Activated CD4-positive, alpha-beta T cell treated with anti-CD3 and anti-CD28 coated beads, Interleukin-2, amount 50 U/mL, for 16 hours (primary cell): ENCODE data around the gene GBE1.
"Not testable (repeated sequence)": the region's sequence is repeated elsewhere in the genome, so short reads cannot be mapped to it uniquely, and the experiment has no call there.

Experiments
- DNase-seq: peaks from one replicate; pipeline ENCODE4 v3.0.0-alpha.2; 2020

The GBE1 gene

GRCh38 chr3:81760924-81761903, at the start of gene GBE1:
Gene GBE1 (minus strand): TSS chr3:81761645. CDS start chr3:81761517, 128 bp downstream.
- peak; percentile 92 for DNase-seq

GRCh38 chr3:81808900-81809299, 47.5 kb upstream of the GBE1 start:
- DNase-seq, result no peak

- DNase-seq, result no peak
Measured at GRCh38 chr3:81799403-81799802, 38.0 kb upstream of the GBE1 start.

- no peak for DNase-seq
Measured at GRCh38 chr3:81793410-81793809, 32.0 kb upstream of the GBE1 start.

GRCh38 chr3:81790117-81790516, 28.7 kb upstream of the GBE1 start:
- DNase-seq, result no peak

GRCh38 chr3:81789691-81790090, 28.2 kb upstream of the GBE1 start:
- no peak for DNase-seq

- no peak for DNase-seq
Measured at GRCh38 chr3:81788610-81789009, 27.2 kb upstream of the GBE1 start.

GRCh38 chr3:81788044-81788443, 26.6 kb upstream of the GBE1 start:
- DNase-seq, result no peak

- no peak for DNase-seq
Measured at GRCh38 chr3:81782585-81782984, 21.1 kb upstream of the GBE1 start.

- no peak for DNase-seq
Measured at GRCh38 chr3:81778678-81779182, 17.3 kb upstream of the GBE1 start.

GRCh38 chr3:81776643-81777042, 15.2 kb upstream of the GBE1 start:
- DNase-seq, result no peak

GRCh38 chr3:81770710-81771109, 9.3 kb upstream of the GBE1 start:
- no peak for DNase-seq

GRCh38 chr3:81769299-81769698, 7.9 kb upstream of the GBE1 start:
- DNase-seq, result no peak

- DNase-seq, result not testable (repeated sequence)
Measured at GRCh38 chr3:81767250-81767859, 5.9 kb upstream of the GBE1 start.

GRCh38 chr3:81765400-81765799, 4.0 kb upstream of the GBE1 start:
- no peak for DNase-seq

- DNase-seq, result no peak
Measured at GRCh38 chr3:81764665-81765064, 3.2 kb upstream of the GBE1 start.

- no peak for DNase-seq
Measured at GRCh38 chr3:81764002-81764401, 2.6 kb upstream of the GBE1 start.

GRCh38 chr3:81763001-81763400, 1.6 kb upstream of the GBE1 start:
- no peak for DNase-seq

- no peak for DNase-seq
Measured at GRCh38 chr3:81761904-81762580, 597 bp upstream of the GBE1 start.

- DNase-seq, result no peak
Measured at GRCh38 chr3:81760215-81760614, 1.2 kb downstream of the GBE1 start.

- not testable (repeated sequence) for DNase-seq
Measured at GRCh38 chr3:81758771-81759170, 2.7 kb downstream of the GBE1 start.

- no peak for DNase-seq
Measured at GRCh38 chr3:81758275-81758674, 3.2 kb downstream of the GBE1 start.

- no peak for DNase-seq
Measured at GRCh38 chr3:81753416-81754027, 7.9 kb downstream of the GBE1 start.
